ENCODE data around the gene STRIP2.

The STRIP2 gene, protein sequence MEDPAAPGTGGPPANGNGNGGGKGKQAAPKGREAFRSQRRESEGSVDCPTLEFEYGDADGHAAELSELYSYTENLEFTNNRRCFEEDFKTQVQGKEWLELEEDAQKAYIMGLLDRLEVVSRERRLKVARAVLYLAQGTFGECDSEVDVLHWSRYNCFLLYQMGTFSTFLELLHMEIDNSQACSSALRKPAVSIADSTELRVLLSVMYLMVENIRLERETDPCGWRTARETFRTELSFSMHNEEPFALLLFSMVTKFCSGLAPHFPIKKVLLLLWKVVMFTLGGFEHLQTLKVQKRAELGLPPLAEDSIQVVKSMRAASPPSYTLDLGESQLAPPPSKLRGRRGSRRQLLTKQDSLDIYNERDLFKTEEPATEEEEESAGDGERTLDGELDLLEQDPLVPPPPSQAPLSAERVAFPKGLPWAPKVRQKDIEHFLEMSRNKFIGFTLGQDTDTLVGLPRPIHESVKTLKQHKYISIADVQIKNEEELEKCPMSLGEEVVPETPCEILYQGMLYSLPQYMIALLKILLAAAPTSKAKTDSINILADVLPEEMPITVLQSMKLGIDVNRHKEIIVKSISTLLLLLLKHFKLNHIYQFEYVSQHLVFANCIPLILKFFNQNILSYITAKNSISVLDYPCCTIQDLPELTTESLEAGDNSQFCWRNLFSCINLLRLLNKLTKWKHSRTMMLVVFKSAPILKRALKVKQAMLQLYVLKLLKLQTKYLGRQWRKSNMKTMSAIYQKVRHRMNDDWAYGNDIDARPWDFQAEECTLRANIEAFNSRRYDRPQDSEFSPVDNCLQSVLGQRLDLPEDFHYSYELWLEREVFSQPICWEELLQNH

DNA sequence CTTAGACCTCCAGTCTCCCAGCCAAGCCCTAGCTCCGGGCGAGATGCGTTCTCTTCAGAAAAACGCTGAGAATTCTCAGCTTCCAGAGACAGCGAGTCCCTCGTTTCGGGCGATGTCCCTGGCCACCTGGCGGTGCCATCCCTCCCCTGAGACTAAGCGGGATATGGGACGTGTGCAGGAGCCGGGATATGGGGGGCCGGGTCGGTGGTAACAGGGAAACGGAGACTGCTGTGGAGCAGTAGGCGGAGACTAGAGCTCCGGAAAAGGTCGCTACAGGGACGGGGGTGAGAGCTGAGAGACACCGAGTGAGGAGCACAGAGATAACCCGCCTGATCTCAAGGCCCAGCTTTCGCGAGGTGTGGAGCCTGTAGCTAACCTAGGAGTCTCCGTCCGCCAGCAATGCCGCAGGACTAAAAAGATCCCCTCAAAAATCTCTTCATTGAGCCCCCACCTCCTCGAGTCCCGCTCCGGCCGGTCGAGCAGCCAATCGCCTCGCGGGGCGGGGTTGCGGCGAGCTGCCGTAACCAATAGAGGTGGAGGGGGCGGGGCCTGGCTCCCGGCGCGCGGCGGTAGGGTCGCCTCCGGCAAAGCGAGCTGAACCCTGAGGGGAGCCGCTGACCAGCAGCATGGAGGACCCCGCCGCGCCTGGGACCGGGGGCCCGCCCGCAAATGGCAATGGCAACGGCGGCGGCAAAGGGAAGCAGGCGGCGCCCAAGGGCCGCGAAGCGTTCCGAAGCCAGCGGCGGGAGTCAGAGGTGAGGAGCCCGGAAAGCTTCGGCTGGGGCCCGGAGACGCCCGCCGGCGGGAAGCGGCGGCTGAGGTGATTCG, at the start of gene STRIP2:
Gene STRIP2, plus strand, starts transcription at position 586 of the 828 bp plus-strand sequence. Its CDS starts 41 bp downstream, at position 627.
- H3K4me3 ChIP-seq (ENCODE audit: low read depth, low read length), result peak within 1 kb of the TSS; percentile 74
- in situ Hi-C loops (cut with HindIII; ENCODE audit: low sequenced_read_pairs), result no loop called here
- peak; percentile 23 for DNase-seq (ENCODE audit: low read depth)
- TF ChIP-seq, protein P1, sequence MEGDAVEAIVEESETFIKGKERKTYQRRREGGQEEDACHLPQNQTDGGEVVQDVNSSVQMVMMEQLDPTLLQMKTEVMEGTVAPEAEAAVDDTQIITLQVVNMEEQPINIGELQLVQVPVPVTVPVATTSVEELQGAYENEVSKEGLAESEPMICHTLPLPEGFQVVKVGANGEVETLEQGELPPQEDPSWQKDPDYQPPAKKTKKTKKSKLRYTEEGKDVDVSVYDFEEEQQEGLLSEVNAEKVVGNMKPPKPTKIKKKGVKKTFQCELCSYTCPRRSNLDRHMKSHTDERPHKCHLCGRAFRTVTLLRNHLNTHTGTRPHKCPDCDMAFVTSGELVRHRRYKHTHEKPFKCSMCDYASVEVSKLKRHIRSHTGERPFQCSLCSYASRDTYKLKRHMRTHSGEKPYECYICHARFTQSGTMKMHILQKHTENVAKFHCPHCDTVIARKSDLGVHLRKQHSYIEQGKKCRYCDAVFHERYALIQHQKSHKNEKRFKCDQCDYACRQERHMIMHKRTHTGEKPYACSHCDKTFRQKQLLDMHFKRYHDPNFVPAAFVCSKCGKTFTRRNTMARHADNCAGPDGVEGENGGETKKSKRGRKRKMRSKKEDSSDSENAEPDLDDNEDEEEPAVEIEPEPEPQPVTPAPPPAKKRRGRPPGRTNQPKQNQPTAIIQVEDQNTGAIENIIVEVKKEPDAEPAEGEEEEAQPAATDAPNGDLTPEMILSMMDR (IDR thresholded peaks at IDR 0.05; ENCODE audit: low read depth, low read length, missing control alignments), result peak; percentile 29

DNA sequence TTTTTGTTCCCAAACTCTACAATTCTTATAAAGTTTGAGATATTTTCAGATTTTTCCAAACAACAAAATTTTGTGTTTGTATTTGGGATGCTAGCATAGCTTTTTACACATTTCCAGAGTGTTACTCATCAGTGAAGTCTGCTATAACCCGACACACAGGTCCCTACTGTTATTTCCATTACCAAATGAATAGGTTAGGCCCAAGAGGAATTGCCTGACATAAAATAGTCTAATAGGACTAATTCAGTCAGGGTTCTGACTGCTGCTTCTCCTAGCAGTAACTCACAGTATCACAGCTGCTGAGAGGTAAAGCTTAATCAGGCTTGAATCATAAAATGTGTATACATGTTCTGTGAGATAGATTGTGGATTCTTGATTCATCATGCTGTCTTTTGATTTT, 49.1 kb upstream of the STRIP2 start:
- no peak for DNase-seq (ENCODE audit: low read depth)
- in situ Hi-C loops (cut with HindIII; ENCODE audit: low sequenced_read_pairs), result no loop called here
- TF ChIP-seq, protein P1 (IDR thresholded peaks at IDR 0.05; ENCODE audit: low read depth, low read length, missing control alignments), result no peak
- no peak overlapping the region for H3K4me3 ChIP-seq (ENCODE audit: low read depth, low read length)

DNA sequence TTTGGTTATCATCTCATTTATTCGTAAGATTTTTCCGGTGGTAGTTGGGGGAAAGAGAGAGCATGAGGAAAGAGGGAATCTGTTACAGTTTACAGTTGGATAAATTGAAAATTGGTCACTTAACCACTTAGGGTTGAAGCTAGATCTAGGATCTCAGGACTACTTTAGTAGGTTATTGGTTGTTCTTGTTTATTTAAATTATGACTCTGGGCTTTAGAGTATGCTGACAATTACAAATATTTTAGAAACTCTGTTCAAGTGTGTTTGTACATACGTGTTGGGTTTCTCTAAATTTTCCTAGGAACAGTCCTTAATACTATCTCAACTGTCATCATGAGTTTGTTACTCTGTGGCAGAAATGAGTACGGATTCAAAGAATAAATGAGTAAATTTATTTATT, 48.6 kb upstream of the STRIP2 start:
- DNase-seq (ENCODE audit: low read depth), result no peak
- H3K4me3 ChIP-seq (ENCODE audit: low read depth, low read length), result no peak overlapping the region
- in situ Hi-C loops (cut with HindIII; ENCODE audit: low sequenced_read_pairs), result no loop called here
- TF ChIP-seq, protein P1 (IDR thresholded peaks at IDR 0.05; ENCODE audit: low read depth, low read length, missing control alignments), result no peak

DNA sequence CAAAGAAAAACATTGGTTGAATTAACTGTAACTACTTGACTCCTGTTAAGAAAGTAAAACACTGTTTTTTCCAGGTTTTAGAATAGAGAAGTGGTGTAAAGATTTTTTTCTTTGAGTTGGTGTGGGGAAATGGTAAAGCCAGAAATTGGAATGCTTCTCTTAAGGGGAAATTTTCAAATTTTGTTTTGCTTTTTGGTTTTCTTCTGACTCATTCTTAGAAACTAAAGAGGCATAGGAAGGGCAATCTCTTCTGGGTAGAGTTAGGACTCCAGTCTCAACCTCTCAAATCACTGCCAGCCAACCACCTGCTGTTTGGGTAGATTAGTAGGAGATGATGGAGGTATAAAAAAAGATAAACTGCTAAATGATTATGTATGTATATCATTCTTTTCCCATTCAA, 47.7 kb upstream of the STRIP2 start:
- no peak overlapping the region for H3K4me3 ChIP-seq (ENCODE audit: low read depth, low read length)
- TF ChIP-seq, protein P1 (IDR thresholded peaks at IDR 0.05; ENCODE audit: low read depth, low read length, missing control alignments), result no peak
- DNase-seq (ENCODE audit: low read depth), result no peak
- in situ Hi-C loops (cut with HindIII; ENCODE audit: low sequenced_read_pairs), result no loop called here

DNA sequence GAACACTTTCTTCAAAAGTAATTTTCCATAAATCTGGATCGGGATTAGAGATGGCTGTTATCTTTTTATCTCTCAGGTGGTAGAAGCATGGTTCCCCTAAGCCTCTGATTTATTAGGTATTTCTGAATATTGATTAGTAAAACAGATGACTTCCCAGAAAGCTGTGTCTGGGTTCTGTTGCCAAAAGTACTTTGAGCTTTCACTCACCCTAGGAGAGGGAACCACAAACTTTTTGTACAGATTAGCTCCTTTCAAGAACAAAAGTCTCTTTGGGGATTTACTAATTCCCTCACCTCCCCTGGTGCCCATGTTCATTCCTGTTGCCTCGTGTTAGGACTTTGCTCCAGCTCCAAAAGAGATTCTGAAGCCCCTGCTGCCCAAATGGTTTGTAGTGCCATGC, 46.7 kb upstream of the STRIP2 start:
- in situ Hi-C loops (cut with HindIII; ENCODE audit: low sequenced_read_pairs), result no loop called here
- TF ChIP-seq, protein P1 (IDR thresholded peaks at IDR 0.05; ENCODE audit: low read depth, low read length, missing control alignments), result no peak

More for the DNA sequence above, 46.7 kb upstream of the STRIP2 start:
- no peak overlapping the region for H3K4me3 ChIP-seq (ENCODE audit: low read depth, low read length)
- DNase-seq (ENCODE audit: low read depth), result no peak

Measured in astrocyte of the cerebellum (primary cell).